GM21447 (cell line): ENCODE data around the gene CBS.
"Not testable (repeated sequence)": the region's sequence is repeated elsewhere in the genome, so short reads cannot be mapped to it uniquely, and the experiment has no call there.

Source experiments
- ATAC-seq: cut with Tn5 transposase; IDR thresholded peaks from one replicate; pipeline ENCODE4 v1.9.1; 2021; ENCODE audit not compliant: unreplicated experiment

CBS gene

DNA sequence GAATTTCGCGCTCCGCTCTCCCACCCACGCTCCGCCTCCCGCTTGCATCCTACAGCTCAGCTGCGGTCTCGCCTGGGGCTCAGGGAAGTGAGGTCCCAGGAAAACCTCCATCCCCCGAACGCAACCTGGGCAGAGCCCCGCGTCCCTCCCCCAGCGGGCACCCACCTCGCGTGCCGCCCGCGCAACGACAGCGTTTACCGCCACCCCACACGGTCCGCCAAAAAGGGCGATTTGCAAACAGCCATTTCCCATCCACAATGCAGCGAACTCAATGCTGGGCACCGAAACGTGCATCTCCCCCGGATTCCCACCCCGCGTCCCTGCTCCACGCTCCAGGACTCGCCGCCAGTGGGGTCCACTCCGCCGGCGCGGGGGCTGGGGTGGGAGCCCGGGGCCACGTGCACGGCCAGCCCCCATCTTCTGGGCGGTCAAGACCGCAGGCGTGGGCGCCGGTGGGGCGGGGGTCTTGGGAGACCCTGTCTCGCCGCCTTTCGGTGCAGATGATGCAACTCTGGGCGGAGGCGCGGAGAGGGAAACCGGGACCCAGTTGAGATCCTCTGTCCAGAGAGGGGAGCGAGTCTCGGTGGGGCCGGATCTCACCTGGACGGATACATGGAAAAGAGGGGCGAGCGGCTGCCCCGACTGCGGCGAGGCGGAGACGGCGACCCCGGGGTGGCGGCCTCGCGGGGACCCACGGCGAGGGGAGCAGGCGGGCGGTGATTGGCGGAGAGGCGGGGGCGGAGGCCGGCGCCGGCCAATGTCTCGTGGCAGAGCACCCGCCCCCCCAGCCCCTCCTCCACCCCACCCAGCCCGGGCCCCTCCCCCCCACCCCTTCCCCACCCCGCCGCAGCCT is at the start of gene CBS:
Gene CBS, minus strand, starts transcription at position 666 of the 853 bp plus-strand sequence. CDS start 3,642 bp downstream, outside the sequence.
- not testable (repeated sequence) for ATAC-seq

DNA sequence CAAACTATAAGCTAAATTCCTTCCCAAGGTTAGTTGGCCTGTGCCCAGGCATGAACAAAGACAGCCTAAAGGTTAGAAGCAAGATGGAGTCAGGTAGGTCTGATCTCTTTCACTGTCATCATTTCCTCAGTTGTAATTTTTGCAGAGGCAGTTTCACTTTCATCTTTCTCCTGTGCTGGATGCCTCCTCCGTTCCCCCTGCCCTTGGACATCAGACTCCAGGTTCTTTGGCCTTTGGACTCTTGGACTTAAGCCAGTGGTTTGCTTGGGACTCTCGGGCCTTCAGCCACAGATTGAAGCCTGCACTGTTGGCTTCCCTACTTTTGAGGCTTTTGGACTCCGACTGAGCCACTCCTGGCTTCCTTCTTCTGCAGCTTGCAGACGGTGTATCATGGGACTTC is 40.3 kb upstream of the CBS start:
- not testable (repeated sequence) for ATAC-seq

DNA sequence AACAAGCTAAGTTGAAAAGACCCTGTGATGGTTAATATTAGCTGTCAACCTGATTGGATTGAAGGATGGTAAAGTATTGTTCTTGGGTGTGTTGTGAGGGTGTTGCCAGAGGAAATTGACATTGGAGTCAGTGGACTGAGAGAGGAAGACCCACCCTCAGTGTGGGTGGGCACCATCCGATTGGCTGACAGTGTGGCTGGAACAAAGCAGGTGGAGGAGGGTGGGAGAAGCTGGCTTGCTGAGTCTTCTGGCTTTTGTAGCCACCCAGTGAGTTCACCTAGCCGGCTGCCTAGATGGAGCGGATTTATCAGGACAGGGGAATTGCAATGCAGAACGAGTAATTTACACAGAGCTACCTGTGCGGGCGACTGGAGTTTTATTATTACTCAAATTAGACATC is 38.8 kb upstream of the CBS start:
- ATAC-seq: not testable (repeated sequence)

- not testable (repeated sequence) for ATAC-seq
Measured at GRCh38 chr21:43109006-43109405, 33.4 kb upstream of the CBS start.

- ATAC-seq: not testable (repeated sequence)
Measured at GRCh38 chr21:43108177-43108576, 32.5 kb upstream of the CBS start.

DNA sequence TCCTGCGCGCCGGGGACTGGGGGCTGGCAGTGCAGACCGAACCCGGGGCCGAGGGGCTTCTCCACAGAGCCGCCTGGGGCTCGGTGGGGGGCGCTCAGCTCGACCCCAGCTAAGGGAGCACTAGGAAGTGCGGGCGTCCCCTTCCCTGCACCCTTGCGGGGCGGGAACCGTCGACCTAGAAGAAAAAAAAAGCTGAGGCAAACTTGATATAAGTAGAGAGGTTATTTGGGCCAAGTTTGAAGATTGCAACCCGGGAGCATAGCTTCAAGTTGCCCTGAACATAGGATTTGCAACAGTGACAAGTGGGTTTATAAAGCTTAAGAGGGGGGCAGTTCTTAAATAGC is 32.1 kb upstream of the CBS start:
- ATAC-seq: not testable (repeated sequence)

GRCh38 chr21:43106965-43107793 is 31.5 kb upstream of the CBS start, which contains the start of gene U2AF1:
Gene U2AF1 (minus strand): TSS chr21:43107570. CDS start chr21:43107494, 76 bp downstream.
- not testable (repeated sequence) for ATAC-seq

GRCh38 chr21:43104642-43105041 is 29.0 kb upstream of the CBS start:
- not testable (repeated sequence) for ATAC-seq

DNA sequence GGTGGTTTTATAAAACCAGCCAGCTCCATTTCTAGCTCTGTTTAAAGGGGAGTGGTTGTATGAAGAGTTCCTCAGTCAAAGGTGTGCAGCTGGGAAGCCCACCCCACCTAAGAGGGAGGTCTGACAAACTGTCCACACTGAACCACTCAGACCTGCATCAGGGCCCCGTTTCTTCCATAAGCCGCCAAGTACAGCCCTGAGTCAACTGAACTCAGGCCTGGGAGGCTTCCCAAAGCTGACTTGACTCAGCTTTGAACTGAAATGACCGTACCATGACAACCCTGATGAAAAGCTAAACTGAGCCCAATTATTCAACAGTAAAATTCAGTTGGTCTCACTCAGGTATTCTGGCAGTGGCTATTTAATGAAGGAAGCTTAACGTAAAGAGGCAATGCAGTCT is 26.6 kb upstream of the CBS start:
- ATAC-seq: not testable (repeated sequence)

DNA sequence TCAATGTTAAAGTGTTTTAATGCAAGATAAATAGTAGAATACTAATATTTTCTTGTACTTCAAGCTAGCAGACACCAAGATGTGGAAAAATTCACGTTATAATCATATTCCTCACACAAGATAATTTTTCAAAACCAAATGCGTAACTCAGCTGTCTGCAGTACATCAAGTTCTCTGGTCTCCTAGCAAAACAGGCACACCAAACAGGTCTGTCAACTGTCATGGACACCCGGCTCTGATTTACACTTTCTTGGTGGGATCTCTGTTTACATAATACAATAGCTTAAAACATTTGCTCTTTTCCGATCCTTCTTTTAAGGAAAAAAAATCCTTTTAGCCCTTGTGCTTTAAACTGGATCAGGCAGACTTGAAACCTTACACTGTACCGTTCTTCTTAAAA is 26.0 kb upstream of the CBS start:
- ATAC-seq: not testable (repeated sequence)

DNA sequence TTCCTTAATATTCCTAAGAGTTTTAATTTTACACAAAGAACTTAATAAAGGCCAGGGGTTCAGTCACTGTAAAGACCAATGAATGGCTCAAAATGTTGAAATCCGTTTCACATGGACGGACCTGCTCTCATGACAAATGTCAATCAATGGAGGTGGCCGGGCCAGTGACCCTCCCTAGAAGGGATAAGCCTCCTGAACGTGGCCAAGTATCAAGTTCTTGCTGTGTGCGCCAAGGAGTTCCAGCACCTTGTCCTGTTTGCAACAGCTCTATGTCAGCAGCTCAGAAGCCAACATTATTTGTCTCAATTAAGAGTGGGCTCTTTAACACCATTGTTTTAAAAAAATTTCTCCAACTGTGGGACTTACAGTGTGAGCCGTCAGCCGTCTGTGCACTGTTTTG is 25.4 kb upstream of the CBS start:
- not testable (repeated sequence) for ATAC-seq

GRCh38 chr21:43091979-43092614 is 16.5 kb upstream of the CBS start:
- not testable (repeated sequence) for ATAC-seq

DNA sequence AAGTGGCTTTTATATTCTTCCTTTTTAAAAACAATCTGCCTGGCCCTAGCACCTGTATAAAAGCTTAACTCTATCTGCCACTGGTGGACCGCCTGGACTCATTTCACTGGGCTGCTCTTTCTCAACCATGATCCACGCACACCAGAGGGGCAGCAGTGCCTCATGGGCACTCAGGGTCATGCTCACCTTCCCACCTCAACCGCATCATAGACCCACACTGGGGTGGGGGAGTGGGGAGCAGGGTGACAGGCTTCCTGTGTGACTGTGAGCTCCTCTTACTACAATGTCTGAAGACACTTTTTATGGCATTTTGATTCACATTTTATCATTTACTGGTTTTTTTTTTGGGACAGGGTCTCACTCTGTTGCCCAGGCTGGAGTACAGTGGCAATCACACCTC is 15.3 kb upstream of the CBS start:
- not testable (repeated sequence) for ATAC-seq

- ATAC-seq: not testable (repeated sequence)
Measured at GRCh38 chr21:43089463-43089862, 13.8 kb upstream of the CBS start.

DNA sequence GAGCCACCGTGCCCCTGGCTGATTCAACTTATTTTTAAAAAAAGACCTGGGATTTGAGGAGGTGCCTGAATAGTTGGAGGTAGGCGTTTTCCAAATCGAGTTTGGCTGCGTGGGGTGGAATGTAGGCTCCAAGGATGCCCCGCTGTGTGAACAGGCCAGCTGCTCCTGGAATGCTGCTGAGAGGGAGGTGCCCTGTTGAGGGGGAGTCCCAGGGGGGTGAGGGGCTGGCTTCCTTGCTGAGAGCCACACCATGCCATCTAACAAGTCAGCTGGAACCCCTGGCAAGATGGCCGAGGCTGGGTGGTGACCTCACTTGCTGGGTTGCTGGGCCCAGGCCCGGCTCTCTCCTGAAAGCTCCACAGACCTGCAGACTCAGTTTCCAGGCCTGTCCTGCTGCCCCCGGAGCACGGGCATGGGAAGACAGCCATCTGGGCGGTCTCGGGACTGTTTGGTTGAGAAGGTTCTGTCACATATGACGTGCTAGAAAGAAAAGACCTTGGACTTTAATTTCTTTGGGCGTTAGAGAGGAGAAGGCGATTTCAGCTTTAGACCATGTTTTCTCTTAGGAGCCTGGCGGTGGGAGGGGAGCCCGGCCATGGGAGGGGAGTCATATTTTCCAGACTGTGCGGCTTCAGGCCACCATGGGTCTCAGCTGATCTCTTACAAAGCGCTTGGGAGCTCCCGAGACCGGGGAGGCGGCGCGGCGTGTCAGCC is 7.1 kb upstream of the CBS start:
- ATAC-seq: not testable (repeated sequence)

DNA sequence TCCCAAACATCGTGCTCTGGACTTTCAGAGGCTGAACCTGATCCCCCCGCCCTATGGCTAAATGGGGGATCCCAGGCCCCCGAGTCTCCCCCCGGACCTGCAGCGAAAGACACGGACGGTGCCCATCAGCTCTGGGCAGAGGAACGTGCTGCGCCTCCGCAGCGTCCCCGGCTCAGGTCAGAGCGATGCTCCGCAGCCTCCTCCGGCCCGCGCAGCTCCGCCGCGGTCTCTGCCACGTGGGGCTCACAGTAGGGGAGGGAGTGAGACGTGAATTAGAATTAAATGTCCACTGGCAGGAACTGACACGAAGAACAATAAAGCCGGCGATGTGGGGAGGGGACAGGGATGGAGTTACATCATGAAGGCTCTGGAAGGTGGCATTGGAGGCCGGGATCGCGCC is 1.0 kb upstream of the CBS start:
- ATAC-seq: not testable (repeated sequence)

GRCh38 chr21:43076023-43076637 is 495 bp upstream of the CBS start:
- not testable (repeated sequence) for ATAC-seq

GRCh38 chr21:43074401-43075169 is 1.1 kb downstream of the CBS start:
- not testable (repeated sequence) for ATAC-seq

- ATAC-seq: not testable (repeated sequence)
Measured at GRCh38 chr21:43072742-43073141, 2.9 kb downstream of the CBS start.
